ENCODE data around the gene ATAD2B.

The ATAD2B gene

DNA sequence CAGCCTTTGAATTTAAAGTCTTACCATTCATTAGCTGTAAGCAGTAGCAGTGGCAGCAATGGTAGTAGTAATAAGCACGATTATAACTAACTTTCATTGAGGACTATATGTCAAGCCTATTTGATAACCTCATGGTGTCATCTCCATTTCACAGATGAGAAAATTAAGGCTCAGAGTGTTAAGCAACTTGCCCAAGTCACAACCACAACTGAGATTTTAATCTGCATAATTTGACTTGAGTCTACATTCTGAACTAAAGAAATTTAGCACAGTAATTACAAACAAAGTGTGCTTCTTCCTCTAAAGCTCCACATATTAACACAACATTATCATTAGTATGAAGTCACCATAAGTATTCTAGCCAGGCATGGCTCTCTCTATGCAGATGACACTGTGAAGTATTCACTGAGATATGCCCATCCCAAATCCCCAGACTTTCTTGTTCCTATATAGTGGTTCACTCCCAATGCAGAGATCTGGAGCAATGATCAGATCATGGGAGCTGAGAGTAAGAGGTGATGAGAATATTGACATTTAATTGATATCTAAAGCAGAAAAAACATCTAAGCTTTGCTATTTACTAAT is 120.2 kb downstream of the ATAD2B start:
- CTCF ChIA-PET: interaction anchor here (1.0 kb wide), 1 partner anchor 18 kb away, joined by 3 read pairs; no protein-coding TSS in a partner anchor
- POLR2A ChIA-PET (ENCODE audit: low non-redundant PET): no interaction called here
- TF ChIP-seq CTCF (conservative IDR thresholded peaks at IDR 0.05; ENCODE audit: low read depth): no peak

GRCh38 chr2:23806201-23806600 is 120.7 kb downstream of the ATAD2B start:
- POLR2A ChIA-PET (ENCODE audit: low non-redundant PET): no interaction called here
- DNase-seq (ENCODE audit: low spot score): no peak
- CTCF ChIA-PET: interaction anchor here (1.0 kb wide), 1 partner anchor 18 kb away, joined by 3 read pairs; no protein-coding TSS in a partner anchor
- TF ChIP-seq CTCF (conservative IDR thresholded peaks at IDR 0.05; ENCODE audit: low read depth): no peak
- H3K27ac ChIP-seq: no peak overlapping the region

More for the DNA sequence above, 120.2 kb downstream of the ATAD2B start:
- no peak for DNase-seq (ENCODE audit: low spot score)
- no peak overlapping the region for H3K27ac ChIP-seq

- H3K27ac ChIP-seq: no peak overlapping the region
- no peak for DNase-seq (ENCODE audit: low spot score)
- ChIA-PET POLR2A (ENCODE audit: low non-redundant PET) (no interaction called here), CTCF (interaction anchor here (1.0 kb wide), 1 partner anchor 8 kb away, joined by 4 read pairs; no protein-coding TSS in a partner anchor)
- peak; percentile 27 for TF ChIP-seq CTCF (conservative IDR thresholded peaks at IDR 0.05; ENCODE audit: low read depth)
Observed at GRCh38 chr2:23803965-23804542, 122.9 kb downstream of the ATAD2B start.

GRCh38 chr2:23803264-23803964 is 123.5 kb downstream of the ATAD2B start:
- peak; percentile 28 for DNase-seq (ENCODE audit: low spot score)
- TF ChIP-seq CTCF (conservative IDR thresholded peaks at IDR 0.05; ENCODE audit: low read depth): no peak
- H3K27ac ChIP-seq: no peak overlapping the region
- ChIA-PET CTCF (interaction anchor here (0.9 to 1.0 kb wide), 2 partner anchors 7 to 40 kb away, joined by 4 read pairs; no protein-coding TSS in a partner anchor), POLR2A (ENCODE audit: low non-redundant PET) (no interaction called here)

DNA sequence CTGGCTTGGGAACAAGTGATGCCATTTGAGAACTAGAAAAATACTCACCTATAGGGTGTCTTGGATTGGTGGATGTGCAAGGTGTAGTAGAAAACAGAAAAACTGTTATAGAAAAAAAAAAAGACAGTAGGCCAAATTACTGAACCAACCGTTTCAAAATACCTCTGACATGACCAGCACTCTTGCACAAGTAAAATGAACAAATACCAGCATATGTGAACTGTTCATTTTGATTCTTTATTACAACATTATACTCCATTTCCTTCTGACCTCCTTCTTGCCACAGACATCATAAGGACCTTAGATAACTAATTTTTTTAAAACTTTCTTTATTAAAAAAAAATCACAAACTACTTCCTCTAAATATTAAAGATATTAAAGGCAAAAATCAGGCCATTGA is 125.5 kb downstream of the ATAD2B start:
- POLR2A ChIA-PET (ENCODE audit: low non-redundant PET): no interaction called here
- CTCF ChIA-PET: interaction anchor here (0.6 kb wide), 1 partner anchor 64 kb away, joined by 7 read pairs; no protein-coding TSS in a partner anchor
- no peak overlapping the region for H3K27ac ChIP-seq
- TF ChIP-seq CTCF (conservative IDR thresholded peaks at IDR 0.05; ENCODE audit: low read depth): no peak
- DNase-seq (ENCODE audit: low spot score): no peak

DNA sequence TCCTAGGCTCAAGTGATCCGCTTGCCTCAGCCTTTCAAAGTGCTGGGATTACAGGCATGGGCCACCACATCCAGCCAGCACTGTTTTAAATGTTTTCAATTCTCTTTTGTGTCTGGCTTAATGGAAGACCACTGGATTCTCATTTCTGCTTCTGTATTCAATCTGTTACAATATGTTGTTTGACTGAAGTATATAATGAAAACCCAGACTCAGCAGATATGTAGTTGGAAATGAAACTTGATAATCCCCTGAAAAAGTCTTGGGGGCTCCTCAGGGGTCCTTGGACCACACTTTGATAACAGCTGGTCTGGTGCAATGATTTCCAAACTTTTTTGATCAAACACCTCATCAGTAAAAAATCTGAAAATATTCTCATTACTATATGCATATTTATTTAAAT is 132.7 kb downstream of the ATAD2B start:
- no peak for DNase-seq (ENCODE audit: low spot score)
- POLR2A ChIA-PET (ENCODE audit: low non-redundant PET): no interaction called here
- H3K27ac ChIP-seq: no peak overlapping the region
- no peak for TF ChIP-seq CTCF (conservative IDR thresholded peaks at IDR 0.05; ENCODE audit: low read depth)
- CTCF ChIA-PET: no interaction called here

Measured in RWPE1 (cell line).